K562 (cell line): Measurements from ENCODE around the gene LATS1. TPM values are rescaled to one million over a fixed set of nuclear protein-coding genes. Genes with fewer than 3 reads are reported as not detected.

Experiments
- ATAC-seq: fragments of 200-7000 bp; cut with Tn5 transposase; 3 replicates; pipeline ENCODE4 v1.9.1; 2020; ENCODE audit warnings: moderate library complexity
- BruUV-seq: library from RNA; stranded (reverse); fragments of 400-500 nt; replicated peaks from 2 replicates; lab custom pipeline; 2021; lab: Mats Ljungman, UMichigan
- CTCF ChIA-PET: fragments of 300-600 bp; formaldehyde crosslinking; extraction: SDS; loops from one replicate; lab custom pipeline; 2021; ENCODE audit warnings: low intra/inter-chr PET ratio; lab: Yijun Ruan, JAX
- POLR2A ChIA-PET: fragments of 300-600, 350-650 bp; sonication (Branson Sonifier 250); formaldehyde crosslinking; extraction: SDS; loops from one replicate; lab custom pipeline; 2021; ENCODE audit warnings: antibody characterized with exemption, inconsistent platforms; lab: Yijun Ruan, JAX
- DNase-seq, 4 experiments: peaks; one replicate each; pipeline versions ENCODE4 v3.0.0 to v3.0.0-alpha.2; 2011 to 2018; ENCODE audit warnings: low spot score in 3 of 4, mixed read lengths in 3 of 4; ENCODE audit errors: extremely low read depth in 1 of 4
- FAIRE-seq: peaks from 2 replicates; lab custom pipeline; 2011; peaks lifted over from hg19 to GRCh38; lab: Jason Lieb, UNC
- H2AFZ ChIP-seq: 2 replicates; pipeline ENCODE4 v1.6.0; 2011; ENCODE audit warnings: low read depth, low read length, control low read depth, inconsistent platforms
- H3K27ac ChIP-seq: fragments of 200-600 bp; 3 replicates; pipeline ENCODE4 v1.8.0; 2011; ENCODE audit warnings: low read depth, mild to moderate bottlenecking, control low read depth, inconsistent platforms, low read length, moderate library complexity, mixed read lengths; ENCODE audit errors: extremely low read depth
- H3K27me3 ChIP-seq, 2 experiments: fragments of 300-600 bp in 1 of 2; 2 replicates in 1 of 2; 3 replicates in 1 of 2; pipeline versions ENCODE4 v1.6.0 to v1.8.0; 2011; ENCODE audit warnings: inconsistent platforms in 2 of 2, low read length in 2 of 2, mild to moderate bottlenecking in 1 of 2, mixed read lengths in 1 of 2, moderate library complexity in 1 of 2; ENCODE audit not compliant: control insufficient read depth in 2 of 2, insufficient read depth in 2 of 2
- H3K36me3 ChIP-seq: fragments of 300-600 bp; 3 replicates; pipeline ENCODE4 v1.8.0; 2011; ENCODE audit warnings: mild to moderate bottlenecking, low read length, inconsistent platforms; ENCODE audit not compliant: control insufficient read depth, insufficient read depth
- H3K4me1 ChIP-seq, 2 experiments: fragments of 200-600 bp in 1 of 2; replicated peaks in 1 of 2; 2 replicates in 1 of 2; 3 replicates in 1 of 2; pipeline versions ENCODE4 v1.5.1 to v1.8.0; 2011; ENCODE audit warnings: inconsistent platforms in 2 of 2, low read length in 2 of 2, mild to moderate bottlenecking in 1 of 2, mixed read lengths in 1 of 2, moderate library complexity in 1 of 2; ENCODE audit not compliant: control insufficient read depth in 2 of 2, insufficient read depth in 2 of 2
- H3K4me2 ChIP-seq: 2 replicates; pipeline ENCODE4 v1.6.1; 2011; ENCODE audit warnings: low read length, control low read depth, inconsistent platforms, mixed read lengths; ENCODE audit not compliant: insufficient read depth
- H3K4me3 ChIP-seq: fragments of 200-600 bp; sonication (generic), shearing (Covaris generic); 2 replicates; pipeline ENCODE4 v1.5.1; 2016; ENCODE audit warnings: control low read depth, inconsistent platforms
- H3K79me2 ChIP-seq: fragments of 200-600 bp; 3 replicates; pipeline ENCODE4 v1.8.0; 2011; ENCODE audit warnings: low read length, inconsistent platforms; ENCODE audit not compliant: control insufficient read depth, insufficient read depth
- H3K9ac ChIP-seq, 2 experiments: 2 replicates each; pipeline versions ENCODE4 v1.6.0 to v1.6.1; 2011; ENCODE audit warnings: low read depth in 2 of 2, low read length in 2 of 2, control low read depth in 1 of 2, inconsistent platforms in 1 of 2, mild to moderate bottlenecking in 1 of 2, mixed read lengths in 1 of 2; ENCODE audit not compliant: insufficient read depth in 1 of 2
- H3K9me1 ChIP-seq: one replicate; pipeline ENCODE4 v1.6.0; 2011; ENCODE audit warnings: inconsistent platforms, mild to moderate bottlenecking, low read length, moderate library complexity; ENCODE audit not compliant: control insufficient read depth, insufficient read depth
- H3K9me3 ChIP-seq: replicated peaks from 2 replicates; pipeline ENCODE4 v1.5.1; 2011; ENCODE audit warnings: low read depth, low read length, inconsistent platforms; ENCODE audit not compliant: control insufficient read depth, insufficient read depth
- H4K20me1 ChIP-seq: replicated peaks from 2 replicates; pipeline ENCODE4 v1.6.1; 2011; ENCODE audit warnings: low read length, inconsistent platforms, mixed read lengths; ENCODE audit not compliant: control insufficient read depth, insufficient read depth
- ATF1 ChIP-seq, 2 experiments: fragments of 450-650 bp in 1 of 2; IDR thresholded peaks; 2 replicates each; pipeline ENCODE4 v1.6.1; 2016; ENCODE audit warnings: missing compliant biosample characterization in 1 of 2, missing genetic modification characterization in 1 of 2
- BMI1 ChIP-seq: fragments of 150-350 bp; IDR thresholded peaks from 2 replicates; pipeline ENCODE4 v1.6.1; 2014; ENCODE audit warnings: low read length
- FOXK2 ChIP-seq, 2 experiments: fragments of 450-650 bp; IDR thresholded peaks in 1 of 2; conservative IDR thresholded peaks in 1 of 2; 2 replicates each; pipeline ENCODE4 v1.6.1; 2016; ENCODE audit warnings: low read depth in 2 of 2, mild to moderate bottlenecking in 1 of 2
- PRMT5 ChIP-seq: sonication (generic); formaldehyde crosslinking; IDR thresholded peaks from 2 replicates; pipeline ENCODE4 v1.5.0; 2020; ENCODE audit warnings: missing genetic modification reagents
- RCOR1 ChIP-seq, 2 experiments: IDR thresholded peaks; 2 replicates each; pipeline ENCODE4 v1.6.1; 2012; ENCODE audit warnings: low read depth in 2 of 2, low read length in 2 of 2, borderline replicate concordance in 1 of 2, improper control_type of control experiment in 1 of 2
- RNF2 ChIP-seq: sonication (generic); IDR thresholded peaks from 2 replicates; pipeline ENCODE4 v1.6.1; 2016
- ZNF76 ChIP-seq: fragments of 250-450 bp; sonication (Bioruptor Pico); IDR thresholded peaks from 2 replicates; pipeline ENCODE4 v1.4.0; 2020; ENCODE audit warnings: mild to moderate bottlenecking, moderate library complexity, borderline replicate concordance
- WGBS: fragments of 100-300 bp; shearing (Covaris generic); methylation state at CpG from one replicate; pipeline ENCODE4 v1.1.6; 2016; ENCODE audit warnings: low coverage, mixed read lengths; ENCODE audit not compliant: insufficient coverage; ENCODE audit errors: missing lambda C conversion rate; 5-methylcytosine and 5-hydroxymethylcytosine counted together
- in situ Hi-C: fragments of 300-500 bp; cut with MboI; formaldehyde crosslinking; loops from 4 replicates; pipeline ENCODE4 v1.15.0; 2018; ENCODE audit warnings: inconsistent platforms, mixed read lengths
- intact Hi-C: fragments of 100-400 bp; cut with micrococcal nuclease; formaldehyde crosslinking; loops from 2 replicates; pipeline ENCODE4 v1.14.2; 2022
- polyA plus RNA-seq, 8 experiments: library from polyadenylated mRNA; depleted of rRNA in 4 of 8; stranded (reverse) in 5 of 8; unstranded in 3 of 8; fragments of >200 nt; fragmentation: Nextera tagmentation in 2 of 8; fragmentation: Illumina TruSeq in 1 of 8; extraction: Ambion mirVana in 2 of 8; extraction: Trizol in 1 of 8; gene quantifications; 2 replicates each; pipeline versions ENCODE4 v1.2.1 to v1.2.3, GENCODE V29; 2011 to 2014; ENCODE audit warnings: inconsistent platforms in 1 of 8, missing spikeins in 1 of 8
- total RNA-seq, 7 experiments: library from RNA; depleted of rRNA in 6 of 7; stranded (reverse); fragments of >200 nt in 6 of 7; fragmentation: Illumina TruSeq in 2 of 7; extraction: Trizol in 2 of 7; gene quantifications; 2 replicates each; pipeline versions ENCODE4 v1.2.1 to v1.2.3, GENCODE V29; 2011 to 2021; ENCODE audit warnings: low replicate concordance in 1 of 7
- TF ChIP-seq, protein P1 (sequence below): fragments of 450-650 bp; formaldehyde crosslinking; IDR thresholded peaks from 2 replicates; pipeline ENCODE4 v1.4.0; 2022; ENCODE audit warnings: missing genetic modification characterization
- TF ChIP-seq, protein P2 (sequence below): IDR thresholded peaks from 2 replicates; pipeline ENCODE4 v1.6.1; 2016; ENCODE audit warnings: missing genetic modification characterization, missing compliant biosample characterization
- TF ChIP-seq, protein P3 (sequence below): sonication (generic); formaldehyde crosslinking; IDR thresholded peaks from 2 replicates; pipeline ENCODE4 v1.4.0; 2020; ENCODE audit warnings: mild to moderate bottlenecking, missing genetic modification reagents
- TF ChIP-seq, protein P4 (sequence below): fragments of 250-450 bp; sonication (Bioruptor Pico); IDR thresholded peaks from 2 replicates; pipeline ENCODE4 v1.4.0; 2020; ENCODE audit warnings: mild to moderate bottlenecking, moderate library complexity

The LATS1 gene
- total and polyA plus RNA-seq, 9 of the 15 experiments (the other 6 are each of a cell fraction or from before 2014, with no cell fraction given): 5.0 to 36.3 (median 18.4) TPM

DNA sequence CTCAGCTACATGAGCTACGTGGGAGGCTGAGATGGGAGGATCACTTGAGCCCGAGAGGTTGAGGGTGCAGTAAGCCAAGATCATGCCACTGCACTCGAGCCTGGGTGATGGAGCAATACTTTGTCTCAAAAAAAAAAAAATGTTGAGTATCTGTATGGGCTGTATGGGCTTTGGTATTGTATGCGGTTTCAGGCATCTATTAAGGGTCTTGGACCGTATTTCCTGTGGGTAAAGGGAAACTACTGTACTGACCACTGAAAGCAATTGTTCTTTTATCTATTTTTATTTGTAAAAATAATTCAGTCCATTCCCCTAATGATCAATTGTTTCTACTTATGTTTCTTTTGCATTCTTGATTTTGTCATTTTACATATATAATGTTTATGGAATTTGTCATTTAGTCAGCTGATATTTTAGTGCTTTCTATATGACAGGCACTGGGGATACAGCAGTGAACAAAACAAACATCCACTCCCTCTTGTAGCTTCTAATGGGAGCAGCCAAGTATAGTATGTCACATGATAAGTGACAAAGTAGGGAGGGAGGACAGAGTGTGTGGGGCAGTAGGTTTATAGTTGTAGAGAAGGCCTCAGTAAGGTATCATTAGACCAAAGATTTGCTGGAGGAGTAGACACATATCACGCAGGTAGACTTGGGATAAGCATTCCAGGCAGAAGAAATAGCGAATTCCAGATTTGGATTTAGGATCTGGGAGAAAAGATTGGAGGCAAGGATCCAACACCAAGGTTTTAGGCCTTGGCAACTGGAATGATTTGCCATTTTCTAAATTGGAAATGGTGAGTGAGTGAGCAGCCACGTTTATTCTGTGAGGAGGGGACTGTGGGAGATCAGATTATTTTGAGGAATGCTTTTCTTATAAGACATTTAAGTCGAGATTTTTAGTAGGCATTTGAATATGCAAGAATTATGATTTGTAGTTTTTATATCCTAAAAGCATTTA is 37.7 kb upstream of the LATS1 start:
- Histone ChIP-seq H3K4me2 (no peak overlapping the region), H3K4me3 (no peak overlapping the region), H2AFZ (no peak overlapping the region), H3K9me1 (no peaks in the 10 kb centered on the region), H3K9me3 (0 out of 2 replicates have a peak, but pooled peaks cover 2% of the 10 kb centered on the region), H4K20me1 (peaks cover 12% of the 10 kb centered on the region), H3K36me3 (peaks cover 66% of the 10 kb centered on the region), H3K79me2 (peaks cover 99% of the 10 kb centered on the region), H3K27me3 (no peaks in the 10 kb centered on the region), H3K4me1 (peaks cover 20 to 31% of the 10 kb centered on the region in 2 experiments), H3K27ac (peak overlapping the region; percentile 53; the same call in 1 of the 3 replicates), H3K9ac (peak overlapping the region in 1 of 2 experiments; percentile 15; a peak in 1 of 4 replicates)
- WGBS: 71% methylated on average over 9 of the region's 9 CpGs
- ChIA-PET CTCF (no interaction called here), POLR2A (interaction anchor here (0.6 to 1.1 kb wide), 5 partner anchors 9 to 210 kb away, joined by 3 to 6 read pairs (median 4); partner anchors contain the start of gene PPIL4)
- no TSS peak for BruUV-seq
- ATAC-seq (peak; percentile 68), FAIRE-seq (no peak), DNase-seq (peak in 3 of 4 experiments; percentile 22 to 42 (median 37))
- in situ Hi-C loops (no loop called here), intact Hi-C loops (no loop called here)
- TF ChIP-seq, protein P1, sequence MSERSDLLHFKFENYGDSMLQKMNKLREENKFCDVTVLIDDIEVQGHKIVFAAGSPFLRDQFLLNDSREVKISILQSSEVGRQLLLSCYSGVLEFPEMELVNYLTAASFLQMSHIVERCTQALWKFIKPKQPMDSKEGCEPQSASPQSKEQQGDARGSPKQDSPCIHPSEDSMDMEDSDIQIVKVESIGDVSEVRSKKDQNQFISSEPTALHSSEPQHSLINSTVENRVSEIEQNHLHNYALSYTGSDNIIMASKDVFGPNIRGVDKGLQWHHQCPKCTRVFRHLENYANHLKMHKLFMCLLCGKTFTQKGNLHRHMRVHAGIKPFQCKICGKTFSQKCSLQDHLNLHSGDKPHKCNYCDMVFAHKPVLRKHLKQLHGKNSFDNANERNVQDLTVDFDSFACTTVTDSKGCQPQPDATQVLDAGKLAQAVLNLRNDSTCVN (CRISPR knock-in tag): no peak
- TF ChIP-seq, protein P2, sequence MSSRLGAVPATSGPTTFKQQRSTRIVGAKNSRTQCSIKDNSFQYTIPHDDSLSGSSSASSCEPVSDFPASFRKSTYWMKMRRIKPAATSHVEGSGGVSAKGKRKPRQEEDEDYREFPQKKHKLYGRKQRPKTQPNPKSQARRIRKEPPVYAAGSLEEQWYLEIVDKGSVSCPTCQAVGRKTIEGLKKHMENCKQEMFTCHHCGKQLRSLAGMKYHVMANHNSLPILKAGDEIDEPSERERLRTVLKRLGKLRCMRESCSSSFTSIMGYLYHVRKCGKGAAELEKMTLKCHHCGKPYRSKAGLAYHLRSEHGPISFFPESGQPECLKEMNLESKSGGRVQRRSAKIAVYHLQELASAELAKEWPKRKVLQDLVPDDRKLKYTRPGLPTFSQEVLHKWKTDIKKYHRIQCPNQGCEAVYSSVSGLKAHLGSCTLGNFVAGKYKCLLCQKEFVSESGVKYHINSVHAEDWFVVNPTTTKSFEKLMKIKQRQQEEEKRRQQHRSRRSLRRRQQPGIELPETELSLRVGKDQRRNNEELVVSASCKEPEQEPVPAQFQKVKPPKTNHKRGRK: no peak
- TF ChIP-seq, protein P3, sequence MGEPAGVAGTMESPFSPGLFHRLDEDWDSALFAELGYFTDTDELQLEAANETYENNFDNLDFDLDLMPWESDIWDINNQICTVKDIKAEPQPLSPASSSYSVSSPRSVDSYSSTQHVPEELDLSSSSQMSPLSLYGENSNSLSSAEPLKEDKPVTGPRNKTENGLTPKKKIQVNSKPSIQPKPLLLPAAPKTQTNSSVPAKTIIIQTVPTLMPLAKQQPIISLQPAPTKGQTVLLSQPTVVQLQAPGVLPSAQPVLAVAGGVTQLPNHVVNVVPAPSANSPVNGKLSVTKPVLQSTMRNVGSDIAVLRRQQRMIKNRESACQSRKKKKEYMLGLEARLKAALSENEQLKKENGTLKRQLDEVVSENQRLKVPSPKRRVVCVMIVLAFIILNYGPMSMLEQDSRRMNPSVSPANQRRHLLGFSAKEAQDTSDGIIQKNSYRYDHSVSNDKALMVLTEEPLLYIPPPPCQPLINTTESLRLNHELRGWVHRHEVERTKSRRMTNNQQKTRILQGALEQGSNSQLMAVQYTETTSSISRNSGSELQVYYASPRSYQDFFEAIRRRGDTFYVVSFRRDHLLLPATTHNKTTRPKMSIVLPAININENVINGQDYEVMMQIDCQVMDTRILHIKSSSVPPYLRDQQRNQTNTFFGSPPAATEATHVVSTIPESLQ (CRISPR knock-in tag): no peak
- TF ChIP-seq FOXK2 (conservative IDR thresholded peaks at IDR 0.05 in 1 of 2, IDR thresholded peaks at IDR 0.05 in 1 of 2; ENCODE audit: low read depth in 2 of 2): peak in 1 of 2 experiments; percentile 21; a peak in 1 of 4 replicates
- no peak for TF ChIP-seq ATF1 (CRISPR knock-in tag; IDR thresholded peaks at IDR 0.05)
- TF ChIP-seq ATF1 (tag; IDR thresholded peaks at IDR 0.05): peak; percentile 32
- no peak for TF ChIP-seq PRMT5 (CRISPR knock-in tag)
- TF ChIP-seq RNF2: no peak
- no peak for TF ChIP-seq ZNF76 (CRISPR knock-in tag)
- TF ChIP-seq, protein P4, sequence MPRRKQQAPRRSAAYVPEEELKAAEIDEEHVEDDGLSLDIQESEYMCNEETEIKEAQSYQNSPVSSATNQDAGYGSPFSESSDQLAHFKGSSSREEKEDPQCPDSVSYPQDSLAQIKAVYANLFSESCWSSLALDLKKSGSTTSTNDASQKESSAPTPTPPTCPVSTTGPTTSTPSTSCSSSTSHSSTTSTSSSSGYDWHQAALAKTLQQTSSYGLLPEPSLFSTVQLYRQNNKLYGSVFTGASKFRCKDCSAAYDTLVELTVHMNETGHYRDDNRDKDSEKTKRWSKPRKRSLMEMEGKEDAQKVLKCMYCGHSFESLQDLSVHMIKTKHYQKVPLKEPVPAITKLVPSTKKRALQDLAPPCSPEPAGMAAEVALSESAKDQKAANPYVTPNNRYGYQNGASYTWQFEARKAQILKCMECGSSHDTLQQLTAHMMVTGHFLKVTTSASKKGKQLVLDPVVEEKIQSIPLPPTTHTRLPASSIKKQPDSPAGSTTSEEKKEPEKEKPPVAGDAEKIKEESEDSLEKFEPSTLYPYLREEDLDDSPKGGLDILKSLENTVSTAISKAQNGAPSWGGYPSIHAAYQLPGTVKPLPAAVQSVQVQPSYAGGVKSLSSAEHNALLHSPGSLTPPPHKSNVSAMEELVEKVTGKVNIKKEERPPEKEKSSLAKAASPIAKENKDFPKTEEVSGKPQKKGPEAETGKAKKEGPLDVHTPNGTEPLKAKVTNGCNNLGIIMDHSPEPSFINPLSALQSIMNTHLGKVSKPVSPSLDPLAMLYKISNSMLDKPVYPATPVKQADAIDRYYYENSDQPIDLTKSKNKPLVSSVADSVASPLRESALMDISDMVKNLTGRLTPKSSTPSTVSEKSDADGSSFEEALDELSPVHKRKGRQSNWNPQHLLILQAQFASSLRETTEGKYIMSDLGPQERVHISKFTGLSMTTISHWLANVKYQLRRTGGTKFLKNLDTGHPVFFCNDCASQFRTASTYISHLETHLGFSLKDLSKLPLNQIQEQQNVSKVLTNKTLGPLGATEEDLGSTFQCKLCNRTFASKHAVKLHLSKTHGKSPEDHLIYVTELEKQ (CRISPR knock-in tag): no peak
- TF ChIP-seq BMI1: no peak
- no peak for TF ChIP-seq RCOR1 (IDR thresholded peaks at IDR 0.05; ENCODE audit: borderline replicate concordance in 1 of 2, low read depth in 2 of 2, low read length in 2 of 2)
